Bronchial epithelial cell (primary cell): Measurements from ENCODE around the gene EGFR. TPM values are rescaled to one million over a fixed set of nuclear protein-coding genes. Genes with fewer than 3 reads are reported as not detected.

ENCODE experiments used
- DNase-seq: peaks from one replicate; pipeline ENCODE4 v3.0.0-alpha.2; 2010; ENCODE audit warnings: low read depth
- FAIRE-seq: peaks from 2 replicates; lab custom pipeline; 2011; peaks lifted over from hg19 to GRCh38; lab: Jason Lieb, UNC
- H3K27me3 ChIP-seq: 2 replicates; pipeline ENCODE4 v1.5.1; 2011; ENCODE audit warnings: low read length; ENCODE audit not compliant: control insufficient read depth, insufficient read depth
- H3K36me3 ChIP-seq: 2 replicates; pipeline ENCODE4 v1.5.1; 2011; ENCODE audit warnings: low read length; ENCODE audit not compliant: control insufficient read depth, insufficient read depth
- H3K4me3 ChIP-seq: 2 replicates; pipeline ENCODE4 v1.5.1; 2011; ENCODE audit warnings: mild to moderate bottlenecking, low read depth, low read length, control low read depth
- CTCF ChIP-seq: IDR thresholded peaks from 2 replicates; pipeline ENCODE4 v1.5.1; 2011; ENCODE audit warnings: mild to moderate bottlenecking, moderate library complexity, low read length, control low read depth, inconsistent platforms; ENCODE audit not compliant: insufficient read depth, severe bottlenecking
- total RNA-seq: library from RNA; depleted of rRNA; stranded (reverse); fragments of >200 nt; gene quantifications from 2 replicates; pipeline ENCODE4 v1.2.1, GENCODE V29; 2014

Gene EGFR
- total RNA-seq, 1 donor from 2014 or later: 137 TPM

DNA sequence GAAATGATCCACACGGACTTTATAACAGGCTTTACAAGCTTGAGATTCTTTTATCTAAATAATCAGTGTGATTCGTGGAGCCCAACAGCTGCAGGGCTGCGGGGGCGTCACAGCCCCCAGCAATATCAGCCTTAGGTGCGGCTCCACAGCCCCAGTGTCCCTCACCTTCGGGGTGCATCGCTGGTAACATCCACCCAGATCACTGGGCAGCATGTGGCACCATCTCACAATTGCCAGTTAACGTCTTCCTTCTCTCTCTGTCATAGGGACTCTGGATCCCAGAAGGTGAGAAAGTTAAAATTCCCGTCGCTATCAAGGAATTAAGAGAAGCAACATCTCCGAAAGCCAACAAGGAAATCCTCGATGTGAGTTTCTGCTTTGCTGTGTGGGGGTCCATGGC is 155.6 kb downstream of the EGFR start:
- H3K27me3 ChIP-seq: no peaks in the 10 kb centered on the region
- FAIRE-seq: no peak
- no peak overlapping the region for H3K4me3 ChIP-seq
- H3K36me3 ChIP-seq: peaks cover 64% of the 10 kb centered on the region
- no peak for DNase-seq
- no peak for TF ChIP-seq CTCF

GRCh38 chr7:55174856-55175255 is 156.0 kb downstream of the EGFR start:
- DNase-seq: no peak
- peak; percentile 73 for FAIRE-seq
- Histone ChIP-seq H3K27me3 (no peaks in the 10 kb centered on the region), H3K36me3 (peaks cover 62% of the 10 kb centered on the region), H3K4me3 (no peak overlapping the region)
- no peak for TF ChIP-seq CTCF

DNA sequence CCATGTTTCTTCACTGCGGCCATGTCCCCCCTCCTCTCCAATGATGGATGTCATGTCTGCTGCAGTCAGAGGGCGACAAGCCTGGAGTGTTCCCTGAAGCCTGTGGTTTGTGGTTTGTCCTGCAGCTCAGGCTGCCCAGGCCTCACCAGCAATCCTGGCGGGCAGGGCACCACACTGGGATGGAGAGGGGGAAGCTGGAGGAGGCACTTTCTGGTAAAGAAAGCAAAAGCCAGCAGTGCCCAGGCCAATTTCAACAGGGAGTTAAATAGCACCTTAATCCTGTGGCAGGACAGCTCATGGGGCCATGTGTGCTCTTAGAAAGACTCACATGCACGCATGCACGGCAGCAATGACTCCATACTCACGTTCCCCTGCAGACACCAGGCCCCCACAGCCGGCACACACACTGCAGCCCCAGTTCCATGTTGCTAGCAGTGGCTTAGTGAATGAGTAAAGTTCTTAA is 158.3 kb downstream of the EGFR start:
- no peak for FAIRE-seq
- H3K36me3 ChIP-seq: peaks cover 61% of the 10 kb centered on the region
- DNase-seq: no peak

DNA sequence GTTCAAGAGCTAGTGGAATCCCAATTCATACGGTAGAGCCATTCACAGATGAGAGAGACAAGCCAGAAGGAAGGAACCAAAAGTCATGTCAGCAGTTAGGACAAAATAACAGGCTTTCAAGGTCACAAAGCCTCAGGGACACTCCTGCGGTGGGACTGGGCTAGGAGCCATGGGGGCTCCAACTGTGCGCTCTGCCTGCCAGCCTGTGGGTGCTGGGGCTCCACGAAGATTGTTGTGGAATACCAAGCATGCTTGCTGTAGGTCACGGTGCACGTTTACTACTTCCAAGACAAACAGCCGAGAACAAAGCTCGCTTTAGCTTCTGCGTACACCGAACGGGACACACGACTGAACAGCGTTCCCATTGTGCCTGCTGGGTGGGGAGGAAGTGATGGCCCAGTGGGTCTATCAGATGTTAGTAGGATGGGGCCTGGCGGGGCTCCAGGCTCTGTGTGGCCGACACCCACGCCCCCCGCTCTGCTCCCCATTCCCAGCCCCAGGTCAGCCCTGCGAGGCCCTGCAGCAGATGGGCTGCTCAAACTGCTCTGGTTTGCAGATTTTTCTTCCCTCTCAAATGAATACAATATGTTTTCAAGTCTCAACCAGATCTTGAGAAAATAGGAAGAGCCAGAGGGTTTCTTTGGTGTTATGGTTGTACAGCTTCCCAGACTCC is 158.9 kb downstream of the EGFR start:
- Histone ChIP-seq H3K27me3 (no peaks in the 10 kb centered on the region), H3K4me3 (no peak overlapping the region), H3K36me3 (peaks cover 61% of the 10 kb centered on the region)
- FAIRE-seq (peak; percentile 82), DNase-seq (no peak)
- TF ChIP-seq CTCF: no peak

More for the DNA sequence above, 158.3 kb downstream of the EGFR start:
- no peaks in the 10 kb centered on the region for H3K27me3 ChIP-seq
- no peak for TF ChIP-seq CTCF
- H3K4me3 ChIP-seq: no peak overlapping the region

- Histone ChIP-seq H3K4me3 (no peak overlapping the region), H3K36me3 (peaks cover 59% of the 10 kb centered on the region), H3K27me3 (no peaks in the 10 kb centered on the region)
- no peak for TF ChIP-seq CTCF
- DNase-seq (no peak), FAIRE-seq (no peak)
Observed at GRCh38 chr7:55178292-55178862, 159.6 kb downstream of the EGFR start.
